ENCODE results near the gene TAC3. TPM values are rescaled to one million over a fixed set of nuclear protein-coding genes. Genes with fewer than 3 reads are reported as not detected.

The TAC3 gene
- total RNA-seq, 1 experiment from 2014 or later = not detected

- in situ Hi-C loops (cut with HindIII; ENCODE audit: low pct_unique_long_range_greater_than_20kb, low sequenced_read_pairs) = no loop called here
- no peak for DNase-seq (ENCODE audit: low read depth)
Measured at GRCh38 chr12:57010627-57011247, 5.6 kb downstream of the TAC3 start.

- no peak for DNase-seq (ENCODE audit: low read depth)
- in situ Hi-C loops (cut with HindIII; ENCODE audit: low pct_unique_long_range_greater_than_20kb, low sequenced_read_pairs) = no loop called here
Measured at GRCh38 chr12:57009949-57010626, 6.2 kb downstream of the TAC3 start.

- in situ Hi-C loops (cut with HindIII; ENCODE audit: low pct_unique_long_range_greater_than_20kb, low sequenced_read_pairs) = no loop called here
Measured at GRCh38 chr12:57008178-57008577, 8.2 kb downstream of the TAC3 start.

GRCh38 chr12:57006809-57007475, 9.4 kb downstream of the TAC3 start:
- peak; percentile 34 for DNase-seq (ENCODE audit: low read depth)
- in situ Hi-C loops (cut with HindIII; ENCODE audit: low pct_unique_long_range_greater_than_20kb, low sequenced_read_pairs) = no loop called here

More at GRCh38 chr12:57008178-57008577, 8.2 kb downstream of the TAC3 start:
- DNase-seq (ENCODE audit: low read depth) = peak; percentile 59

GRCh38 chr12:57005980-57006808, 10.1 kb downstream of the TAC3 start, which contains the start of gene ZBTB39:
Gene ZBTB39, minus strand, starts transcription at chr12:57006546. Its CDS starts 1,629 bp downstream, at chr12:57004917.
- in situ Hi-C loops (cut with HindIII; ENCODE audit: low pct_unique_long_range_greater_than_20kb, low sequenced_read_pairs) = no loop called here
- DNase-seq (ENCODE audit: low read depth) = peak; percentile 37

- DNase-seq (ENCODE audit: low read depth) = no peak
- in situ Hi-C loops (cut with HindIII; ENCODE audit: low pct_unique_long_range_greater_than_20kb, low sequenced_read_pairs) = no loop called here
Measured at GRCh38 chr12:57004651-57005050, 11.7 kb downstream of the TAC3 start.

- no peak for DNase-seq (ENCODE audit: low read depth)
- in situ Hi-C loops (cut with HindIII; ENCODE audit: low pct_unique_long_range_greater_than_20kb, low sequenced_read_pairs) = no loop called here
Measured at GRCh38 chr12:57003395-57003794, 12.9 kb downstream of the TAC3 start.

GRCh38 chr12:57001448-57001906, 14.9 kb downstream of the TAC3 start:
- peak; percentile 31 for DNase-seq (ENCODE audit: low read depth)

GRCh38 chr12:57000393-57000792, 15.9 kb downstream of the TAC3 start:
- in situ Hi-C loops (cut with HindIII; ENCODE audit: low pct_unique_long_range_greater_than_20kb, low sequenced_read_pairs) = no loop called here

More at GRCh38 chr12:57001448-57001906, 14.9 kb downstream of the TAC3 start:
- in situ Hi-C loops (cut with HindIII; ENCODE audit: low pct_unique_long_range_greater_than_20kb, low sequenced_read_pairs) = no loop called here

GRCh38 chr12:56999456-56999855, 16.9 kb downstream of the TAC3 start:
- in situ Hi-C loops (cut with HindIII; ENCODE audit: low pct_unique_long_range_greater_than_20kb, low sequenced_read_pairs) = no loop called here
- DNase-seq (ENCODE audit: low read depth) = no peak

More at GRCh38 chr12:57000393-57000792, 15.9 kb downstream of the TAC3 start:
- DNase-seq (ENCODE audit: low read depth) = no peak

- no peak for DNase-seq (ENCODE audit: low read depth)
- in situ Hi-C loops (cut with HindIII; ENCODE audit: low pct_unique_long_range_greater_than_20kb, low sequenced_read_pairs) = no loop called here
Measured at GRCh38 chr12:56998981-56999380, 17.3 kb downstream of the TAC3 start.

- in situ Hi-C loops (cut with HindIII; ENCODE audit: low pct_unique_long_range_greater_than_20kb, low sequenced_read_pairs) = no loop called here
- DNase-seq (ENCODE audit: low read depth) = no peak
Measured at GRCh38 chr12:56998316-56998715, 18.0 kb downstream of the TAC3 start.

- no peak for DNase-seq (ENCODE audit: low read depth)
- in situ Hi-C loops (cut with HindIII; ENCODE audit: low pct_unique_long_range_greater_than_20kb, low sequenced_read_pairs) = no loop called here
Measured at GRCh38 chr12:56996793-56997545, 19.4 kb downstream of the TAC3 start.

GRCh38 chr12:56995930-56996496, 20.3 kb downstream of the TAC3 start:
- in situ Hi-C loops (cut with HindIII; ENCODE audit: low pct_unique_long_range_greater_than_20kb, low sequenced_read_pairs) = no loop called here
- no peak for DNase-seq (ENCODE audit: low read depth)

- no peak for DNase-seq (ENCODE audit: low read depth)
- in situ Hi-C loops (cut with HindIII; ENCODE audit: low pct_unique_long_range_greater_than_20kb, low sequenced_read_pairs) = no loop called here
Measured at GRCh38 chr12:56995201-56995929, 21.0 kb downstream of the TAC3 start.

- in situ Hi-C loops (cut with HindIII; ENCODE audit: low pct_unique_long_range_greater_than_20kb, low sequenced_read_pairs) = no loop called here
Measured at GRCh38 chr12:56994231-56994746, 22.0 kb downstream of the TAC3 start.

GRCh38 chr12:56993346-56993745, 23.0 kb downstream of the TAC3 start:
- DNase-seq (ENCODE audit: low read depth) = no peak
- in situ Hi-C loops (cut with HindIII; ENCODE audit: low pct_unique_long_range_greater_than_20kb, low sequenced_read_pairs) = no loop called here

More at GRCh38 chr12:56994231-56994746, 22.0 kb downstream of the TAC3 start:
- no peak for DNase-seq (ENCODE audit: low read depth)
